Left lung (tissue), 10 donors: ENCODE measurements around the gene FAM171A2. TPM values are rescaled to one million over a fixed set of nuclear protein-coding genes. Genes with fewer than 3 reads are reported as not detected.

ENCODE experiments used
- ATAC-seq: fragments of 200-7000 bp; cut with Tn5 transposase; one replicate; pipeline ENCODE4 v1.9.1; 2020; ENCODE audit warnings: moderate library complexity
- DNase-seq, 4 donors: peaks; one replicate each; pipeline ENCODE4 v3.0.0-alpha.2; 2013 to 2020
- H3K27ac ChIP-seq, 2 donors: fragments of 200-600 bp; sonication (generic) in 1 of 2; one replicate each; pipeline versions ENCODE4 v1.5.0 to v1.8.0; 2020 to 2021
- H3K27me3 ChIP-seq, 2 donors: fragments of 200-600 bp; sonication (generic) in 1 of 2; one replicate each; pipeline versions ENCODE4 v1.5.0 to v1.8.0; 2020 to 2021
- H3K36me3 ChIP-seq, 2 donors: fragments of 200-600 bp; sonication (generic) in 1 of 2; one replicate each; pipeline versions ENCODE4 v1.5.0 to v1.8.0; 2020 to 2021
- H3K4me1 ChIP-seq, 2 donors: fragments of 200-600 bp; one replicate each; pipeline ENCODE4 v1.8.0; 2021
- H3K4me3 ChIP-seq, 2 donors: fragments of 200-600 bp; sonication (generic) in 1 of 2; one replicate each; pipeline versions ENCODE4 v1.5.0 to v1.8.0; 2020 to 2021; ENCODE audit warnings: mild to moderate bottlenecking in 1 of 2
- H3K9me3 ChIP-seq, 2 donors: fragments of 200-600 bp; sonication (generic) in 1 of 2; one replicate each; pipeline versions ENCODE4 v1.5.0 to v1.8.0; 2020 to 2021
- intact Hi-C, 2 donors: fragments of 100-400 bp; cut with DNase I; formaldehyde crosslinking; loops; one replicate each; pipeline versions ENCODE4 v1.11.2 to v1.14.2; 2022
- polyA plus RNA-seq, 6 donors: library from polyadenylated mRNA; unstranded; fragments of 120-200 nt; gene quantifications; one replicate each; pipeline ENCODE4 v1.2.1, GENCODE V29; 2013; ENCODE audit not compliant: insufficient read length in 6 of 6
- total RNA-seq, 2 donors: library from RNA; stranded (reverse); fragmentation: NEBNext Ultra II Directional; extraction: Animal tissue kit (Norgen Biotek cat#: 25700); gene quantifications; one replicate each; pipeline ENCODE4 v1.2.1, GENCODE V29; 2021
- TF ChIP-seq, protein P1 (sequence below), 2 donors: fragments of 200-600 bp; sonication (generic) in 1 of 2; IDR thresholded peaks; one replicate each; pipeline versions ENCODE4 v1.5.0 to v1.8.0; 2021; ENCODE audit warnings: antibody characterized with exemption in 2 of 2
- donor health status: DM: no; HTN: yes; CAD: no.
- donor health status: DM: no; HTN: no; CAD: no.

Gene FAM171A2
- total and polyA plus RNA-seq, 8 donors: 1.4 to 34.0 (median 29.4) TPM

DNA sequence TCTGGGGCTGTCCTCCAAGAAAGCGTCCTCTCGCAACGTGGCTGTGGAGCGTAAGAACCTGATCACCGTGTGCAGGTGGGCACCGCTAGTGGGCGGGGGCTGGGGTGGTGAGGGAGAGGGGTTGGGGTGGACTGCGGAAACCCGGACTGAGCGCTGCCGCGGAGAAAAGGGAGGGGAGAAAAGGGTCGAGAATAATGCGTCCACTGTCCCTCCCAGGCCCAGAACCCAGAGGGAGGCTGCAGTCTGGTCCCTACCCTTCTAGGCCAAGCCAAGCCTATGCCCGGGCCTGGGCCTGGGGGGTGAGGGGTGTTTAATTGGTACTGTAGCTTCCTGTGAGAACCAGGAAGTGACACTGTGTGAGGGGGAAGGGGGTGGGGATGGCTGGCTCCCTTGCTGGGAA, 54.8 kb downstream of the FAM171A2 start:
- Histone ChIP-seq H3K4me3 (peak overlapping the region in 1 of 2 donors; percentile 36), H3K36me3 (no peaks in the 10 kb centered on the region), H3K4me1 (peaks cover 8 to 16% of the 10 kb centered on the region in 2 donors), H3K9me3 (no peaks in the 10 kb centered on the region), H3K27me3 (peaks cover 0 to 79% of the 10 kb centered on the region in 2 donors), H3K27ac (no peak overlapping the region)
- ATAC-seq (peak; percentile 3), DNase-seq (no peak)
- TF ChIP-seq, protein P1, sequence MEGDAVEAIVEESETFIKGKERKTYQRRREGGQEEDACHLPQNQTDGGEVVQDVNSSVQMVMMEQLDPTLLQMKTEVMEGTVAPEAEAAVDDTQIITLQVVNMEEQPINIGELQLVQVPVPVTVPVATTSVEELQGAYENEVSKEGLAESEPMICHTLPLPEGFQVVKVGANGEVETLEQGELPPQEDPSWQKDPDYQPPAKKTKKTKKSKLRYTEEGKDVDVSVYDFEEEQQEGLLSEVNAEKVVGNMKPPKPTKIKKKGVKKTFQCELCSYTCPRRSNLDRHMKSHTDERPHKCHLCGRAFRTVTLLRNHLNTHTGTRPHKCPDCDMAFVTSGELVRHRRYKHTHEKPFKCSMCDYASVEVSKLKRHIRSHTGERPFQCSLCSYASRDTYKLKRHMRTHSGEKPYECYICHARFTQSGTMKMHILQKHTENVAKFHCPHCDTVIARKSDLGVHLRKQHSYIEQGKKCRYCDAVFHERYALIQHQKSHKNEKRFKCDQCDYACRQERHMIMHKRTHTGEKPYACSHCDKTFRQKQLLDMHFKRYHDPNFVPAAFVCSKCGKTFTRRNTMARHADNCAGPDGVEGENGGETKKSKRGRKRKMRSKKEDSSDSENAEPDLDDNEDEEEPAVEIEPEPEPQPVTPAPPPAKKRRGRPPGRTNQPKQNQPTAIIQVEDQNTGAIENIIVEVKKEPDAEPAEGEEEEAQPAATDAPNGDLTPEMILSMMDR (IDR thresholded peaks at IDR 0.05): no peak
- intact Hi-C loops: no loop called here

- Histone ChIP-seq H3K27ac (no peak within 1 kb of the TSS), H3K9me3 (no peaks in the 10 kb centered on the region), H3K4me1 (peaks cover 8 to 16% of the 10 kb centered on the region in 2 donors), H3K27me3 (peaks cover 0 to 79% of the 10 kb centered on the region in 2 donors), H3K36me3 (no peaks in the 10 kb centered on the region), H3K4me3 (peak within 1 kb of the TSS; percentile 26 to 36)
- DNase-seq (peak; percentile 82 to 94 (median 89)), ATAC-seq (peak; percentile 97)
- intact Hi-C loops: no loop called here
- TF ChIP-seq, protein P1 (IDR thresholded peaks at IDR 0.05): no peak
Measured at GRCh38 chr17:44308320-44308818, 55.3 kb downstream of the FAM171A2 start, which contains the start of gene RUNDC3A. RUNDC3A (plus strand) TSS chr17:44308601; CDS start chr17:44308833, 232 bp downstream.

GRCh38 chr17:44307387-44308186, 56.1 kb downstream of the FAM171A2 start:
- DNase-seq (peak in 2 of 4 donors; percentile 41 to 61), ATAC-seq (peak; percentile 77)
- Histone ChIP-seq H3K27me3 (peaks cover 0 to 80% of the 10 kb centered on the region in 2 donors), H3K9me3 (no peaks in the 10 kb centered on the region), H3K27ac (no peak overlapping the region), H3K36me3 (no peaks in the 10 kb centered on the region), H3K4me3 (peak overlapping the region; percentile 26 to 36), H3K4me1 (peaks cover 8 to 16% of the 10 kb centered on the region in 2 donors)
- TF ChIP-seq, protein P1 (IDR thresholded peaks at IDR 0.05): no peak
- intact Hi-C loops: no loop called here

GRCh38 chr17:44304651-44305050, 59.0 kb downstream of the FAM171A2 start:
- H3K27ac ChIP-seq: no peak overlapping the region
- peaks cover 8 to 16% of the 10 kb centered on the region in 2 donors for H3K4me1 ChIP-seq
- peaks cover 0 to 84% of the 10 kb centered on the region in 2 donors for H3K27me3 ChIP-seq
- no peaks in the 10 kb centered on the region for H3K36me3 ChIP-seq
- TF ChIP-seq, protein P1 (IDR thresholded peaks at IDR 0.05): no peak
- no peak for DNase-seq
- no peak for ATAC-seq
- intact Hi-C loops: no loop called here
- H3K9me3 ChIP-seq: no peaks in the 10 kb centered on the region
- no peak overlapping the region for H3K4me3 ChIP-seq

Other genes starting within 250 kb of the FAM171A2 start
- 10 to 100 TPM; 28.0 to 43.5 TPM for gene HDAC5, start 240.2 kb downstream of the FAM171A2 start, total RNA-seq
- gene HDAC5, start 240.2 kb downstream of the FAM171A2 start, polyA plus RNA-seq: 10 to 100 TPM; 56.7 to 61.4 (median 57.8) TPM
- 1 to 10 TPM; 2.3 to 2.7 TPM for gene HROB, start 221.9 kb downstream of the FAM171A2 start, total RNA-seq
- gene HROB, start 221.9 kb downstream of the FAM171A2 start, polyA plus RNA-seq: 1 to 10 TPM; 4.0 to 6.7 (median 5.2) TPM
- not detected for gene ASB16, start 193.1 kb downstream of the FAM171A2 start, total RNA-seq
- 1 to 10 TPM; 2.4 to 3.8 (median 3.5) TPM for gene ASB16, start 193.1 kb downstream of the FAM171A2 start, polyA plus RNA-seq
- 10 to 100 TPM; 33.6 to 41.8 TPM for gene TMUB2, start 176.9 kb downstream of the FAM171A2 start, total RNA-seq
- 10 to 100 TPM; 50.6 to 56.7 (median 53.6) TPM for gene TMUB2, start 176.9 kb downstream of the FAM171A2 start, polyA plus RNA-seq
- gene ATXN7L3, start 164.0 kb downstream of the FAM171A2 start, total RNA-seq: 10 to 100 TPM; 51.3 to 81.8 TPM
- gene ATXN7L3, start 164.0 kb downstream of the FAM171A2 start, polyA plus RNA-seq: 10 to 100 TPM; 51.9 to 75.4 (median 62.5) TPM
- gene UBTF, start 144.2 kb downstream of the FAM171A2 start, total RNA-seq: 10 to 100 TPM; 65.5 to 66.9 TPM
- gene UBTF, start 144.2 kb downstream of the FAM171A2 start, polyA plus RNA-seq: 100 to 1,000 TPM; 102 to 136 (median 116) TPM
- gene SLC4A1, start 95.7 kb downstream of the FAM171A2 start, total RNA-seq: 1 to 10 TPM in 1 of 2 donors, under 1 TPM in 1; 0.58 to 1.4 TPM
- 10 to 100 TPM in 4 of 6 donors, 1 to 10 TPM in 2; 6.9 to 22.7 (median 14.2) TPM for gene SLC4A1, start 95.7 kb downstream of the FAM171A2 start, polyA plus RNA-seq
- under 1 TPM; 0.08 to 0.38 TPM for gene RUNDC3A, start 55.3 kb downstream of the FAM171A2 start, total RNA-seq
- gene RUNDC3A, start 55.3 kb downstream of the FAM171A2 start, polyA plus RNA-seq: 1 to 10 TPM; 1.8 to 6.3 (median 2.4) TPM
- gene SLC25A39, start 39.0 kb downstream of the FAM171A2 start, total RNA-seq: 100 to 1,000 TPM; 120 to 121 TPM
- gene SLC25A39, start 39.0 kb downstream of the FAM171A2 start, polyA plus RNA-seq: 10 to 100 TPM; 55.5 to 97.5 (median 85.9) TPM
- 100 to 1,000 TPM; 563 to 616 TPM for gene GRN, start 18.6 kb downstream of the FAM171A2 start, total RNA-seq
- 100 to 1,000 TPM; 199 to 261 (median 226) TPM for gene GRN, start 18.6 kb downstream of the FAM171A2 start, polyA plus RNA-seq
- gene ITGA2B, start 25.8 kb upstream of the FAM171A2 start, total RNA-seq: 1 to 10 TPM; 3.2 to 6.7 TPM
- 1 to 10 TPM; 7.4 to 10.0 (median 8.6) TPM for gene ITGA2B, start 25.8 kb upstream of the FAM171A2 start, polyA plus RNA-seq
- gene GPATCH8, start 139.6 kb upstream of the FAM171A2 start, total RNA-seq: 10 to 100 TPM; 29.8 to 34.0 TPM
- gene GPATCH8, start 139.6 kb upstream of the FAM171A2 start, polyA plus RNA-seq: 10 to 100 TPM; 51.8 to 57.5 (median 54.5) TPM
- 10 to 100 TPM in 1 of 2 donors, 1 to 10 TPM in 1; 9.8 to 12.1 TPM for gene FZD2, start 193.6 kb upstream of the FAM171A2 start, total RNA-seq
- 10 to 100 TPM; 22.5 to 36.7 (median 29.0) TPM for gene FZD2, start 193.6 kb upstream of the FAM171A2 start, polyA plus RNA-seq